Tibial nerve (tissue), 4 donors: Measurements from ENCODE around the gene ZNF8. TPM values are rescaled to one million over a fixed set of nuclear protein-coding genes. Genes with fewer than 3 reads are reported as not detected.

Experiments used
- DNase-seq, 2 donors: peaks; one replicate each; pipeline ENCODE4 v3.0.0-alpha.2; 2019; ENCODE audit warnings: low spot score in 2 of 2
- H3K27ac ChIP-seq, 4 donors: fragments of 200-600 bp; sonication (generic) in 3 of 4; one replicate each; pipeline ENCODE4 v1.5.1; 2017 to 2019; ENCODE audit warnings: mild to moderate bottlenecking in 1 of 4
- H3K27me3 ChIP-seq, 2 donors: fragments of 200-600 bp; sonication (generic) in 1 of 2; one replicate each; pipeline versions ENCODE4 v1.5.1 to v1.6.0; 2017 to 2019
- H3K36me3 ChIP-seq, 3 donors: fragments of 200-600 bp; sonication (generic); one replicate each; pipeline ENCODE4 v1.5.1; 2018 to 2019
- H3K4me1 ChIP-seq, 4 donors: fragments of 200-600 bp; sonication (generic) in 3 of 4; one replicate each; pipeline ENCODE4 v1.5.1; 2017 to 2019
- H3K4me3 ChIP-seq, 4 donors: fragments of 200-600 bp; sonication (generic) in 3 of 4; one replicate each; pipeline ENCODE4 v1.5.1; 2017 to 2019; ENCODE audit warnings: mild to moderate bottlenecking in 1 of 4, moderate library complexity in 1 of 4
- H3K9me3 ChIP-seq, 4 donors: fragments of 200-600 bp; sonication (generic) in 3 of 4; one replicate each; pipeline ENCODE4 v1.5.1; 2017 to 2019
- CTCF ChIP-seq, 5 experiments: fragments of 200-600 bp in 3 of 5; fragments of 450-650 bp in 2 of 5; sonication (generic) in 3 of 5; IDR thresholded peaks; one replicate each; pipeline ENCODE4 v1.5.1; 2016 to 2019; ENCODE audit warnings: antibody characterized with exemption in 5 of 5, mild to moderate bottlenecking in 3 of 5, moderate library complexity in 2 of 5
- EP300 ChIP-seq, 2 donors: sonication (generic); formaldehyde crosslinking; IDR thresholded peaks; one replicate each; pipeline ENCODE4 v1.6.1; 2017; ENCODE audit warnings: antibody characterized with exemption in 2 of 2, mild to moderate bottlenecking in 1 of 2
- POLR2A ChIP-seq, 2 donors: fragments of 450-650 bp; IDR thresholded peaks; one replicate each; pipeline ENCODE4 v1.6.1; 2017; ENCODE audit warnings: antibody characterized with exemption in 2 of 2, mild to moderate bottlenecking in 2 of 2, moderate library complexity in 2 of 2
- WGBS, 2 donors: methylation state at CpG; one replicate each; pipeline ENCODE4 v1.1.5; 2018; 5-methylcytosine and 5-hydroxymethylcytosine counted together
- total RNA-seq, 4 donors: library from RNA; depleted of rRNA; stranded (reverse); fragments of >200 nt; gene quantifications; one replicate each; pipeline ENCODE4 v1.1.0, GENCODE V29; 2016

The ZNF8 gene
- total RNA-seq, 4 donors from 2014 or later, result 8.0 to 11.2 (median 8.6) TPM

- H3K9me3 ChIP-seq, result peaks cover 0 to 4% (median 0%) of the 10 kb centered on the region in 4 donors
- peaks cover 0 to 13% (median 4%) of the 10 kb centered on the region in 4 donors for H3K4me1 ChIP-seq
- no peak overlapping the region for H3K27ac ChIP-seq
- H3K36me3 ChIP-seq, result peaks cover 5 to 98% (median 28%) of the 10 kb centered on the region in 3 donors
- TF ChIP-seq POLR2A (IDR thresholded peaks at IDR 0.05), result no peak
- TF ChIP-seq CTCF (IDR thresholded peaks at IDR 0.05), result no peak
- TF ChIP-seq EP300 (IDR thresholded peaks at IDR 0.05), result no peak
- 92% methylated on average over 7 of the region's 7 CpGs for WGBS, 2 donors
- DNase-seq, result no peak
- H3K27me3 ChIP-seq, result no peaks in the 10 kb centered on the region
- no peak overlapping the region for H3K4me3 ChIP-seq
Measured at GRCh38 chr19:58311345-58311865, 32.6 kb downstream of the ZNF8 start.

GRCh38 chr19:58315580-58315979 lies 36.8 kb downstream of the ZNF8 start:
- no peak overlapping the region for H3K4me3 ChIP-seq
- TF ChIP-seq CTCF (IDR thresholded peaks at IDR 0.05) (no peak), POLR2A (IDR thresholded peaks at IDR 0.05) (no peak), EP300 (IDR thresholded peaks at IDR 0.05) (no peak)
- H3K36me3 ChIP-seq, result peaks cover 5 to 76% (median 23%) of the 10 kb centered on the region in 3 donors
- WGBS, 2 donors, result 94 to 100% methylated on average over 2 of the region's 2 CpGs
- peaks cover 0 to 4% (median 0%) of the 10 kb centered on the region in 4 donors for H3K9me3 ChIP-seq
- H3K4me1 ChIP-seq, result no peaks in the 10 kb centered on the region
- no peak overlapping the region for H3K27ac ChIP-seq
- no peak for DNase-seq
- no peaks in the 10 kb centered on the region for H3K27me3 ChIP-seq

- Histone ChIP-seq H3K4me3 (no peak overlapping the region), H3K9me3 (peaks cover 0 to 4% (median 0%) of the 10 kb centered on the region in 4 donors), H3K4me1 (no peaks in the 10 kb centered on the region), H3K27me3 (no peaks in the 10 kb centered on the region), H3K27ac (no peak overlapping the region), H3K36me3 (peaks cover 4 to 76% (median 15%) of the 10 kb centered on the region in 3 donors)
- TF ChIP-seq EP300 (IDR thresholded peaks at IDR 0.05), result no peak
- TF ChIP-seq CTCF (IDR thresholded peaks at IDR 0.05), result no peak
- TF ChIP-seq POLR2A (IDR thresholded peaks at IDR 0.05), result no peak
- 61 to 62% methylated on average over 7 of the region's 7 CpGs for WGBS, 2 donors
- DNase-seq, result no peak
Measured at GRCh38 chr19:58317476-58318072, 38.8 kb downstream of the ZNF8 start.

GRCh38 chr19:58318297-58318696 lies 39.5 kb downstream of the ZNF8 start:
- Histone ChIP-seq H3K4me3 (no peak overlapping the region), H3K27me3 (no peaks in the 10 kb centered on the region), H3K4me1 (no peaks in the 10 kb centered on the region), H3K9me3 (peaks cover 0 to 4% (median 0%) of the 10 kb centered on the region in 4 donors), H3K27ac (no peak overlapping the region), H3K36me3 (peaks cover 0 to 76% (median 8%) of the 10 kb centered on the region in 3 donors)
- 74 to 80% methylated on average over 4 of the region's 4 CpGs for WGBS, 2 donors
- TF ChIP-seq POLR2A (IDR thresholded peaks at IDR 0.05), result no peak
- TF ChIP-seq CTCF (IDR thresholded peaks at IDR 0.05), result no peak
- TF ChIP-seq EP300 (IDR thresholded peaks at IDR 0.05), result no peak
- no peak for DNase-seq

GRCh38 chr19:58319241-58319640 lies 40.5 kb downstream of the ZNF8 start:
- Histone ChIP-seq H3K4me3 (no peak overlapping the region), H3K4me1 (no peaks in the 10 kb centered on the region), H3K27me3 (no peaks in the 10 kb centered on the region), H3K9me3 (peaks cover 0 to 4% (median 0%) of the 10 kb centered on the region in 4 donors), H3K36me3 (peaks cover 0 to 71% (median 0%) of the 10 kb centered on the region in 3 donors), H3K27ac (no peak overlapping the region)
- DNase-seq, result no peak
- TF ChIP-seq EP300 (IDR thresholded peaks at IDR 0.05) (no peak), POLR2A (IDR thresholded peaks at IDR 0.05) (no peak), CTCF (IDR thresholded peaks at IDR 0.05) (no peak)
- 89% methylated on average over 10 of the region's 10 CpGs for WGBS, 2 donors
